Left hindlimb (tissue), 1 donor: ENCODE data around the gene STAB2.

Experiments
- DNase-seq: peaks from one replicate; pipeline ENCODE4 v3.0.0-alpha.2; 2018

STAB2 gene, protein sequence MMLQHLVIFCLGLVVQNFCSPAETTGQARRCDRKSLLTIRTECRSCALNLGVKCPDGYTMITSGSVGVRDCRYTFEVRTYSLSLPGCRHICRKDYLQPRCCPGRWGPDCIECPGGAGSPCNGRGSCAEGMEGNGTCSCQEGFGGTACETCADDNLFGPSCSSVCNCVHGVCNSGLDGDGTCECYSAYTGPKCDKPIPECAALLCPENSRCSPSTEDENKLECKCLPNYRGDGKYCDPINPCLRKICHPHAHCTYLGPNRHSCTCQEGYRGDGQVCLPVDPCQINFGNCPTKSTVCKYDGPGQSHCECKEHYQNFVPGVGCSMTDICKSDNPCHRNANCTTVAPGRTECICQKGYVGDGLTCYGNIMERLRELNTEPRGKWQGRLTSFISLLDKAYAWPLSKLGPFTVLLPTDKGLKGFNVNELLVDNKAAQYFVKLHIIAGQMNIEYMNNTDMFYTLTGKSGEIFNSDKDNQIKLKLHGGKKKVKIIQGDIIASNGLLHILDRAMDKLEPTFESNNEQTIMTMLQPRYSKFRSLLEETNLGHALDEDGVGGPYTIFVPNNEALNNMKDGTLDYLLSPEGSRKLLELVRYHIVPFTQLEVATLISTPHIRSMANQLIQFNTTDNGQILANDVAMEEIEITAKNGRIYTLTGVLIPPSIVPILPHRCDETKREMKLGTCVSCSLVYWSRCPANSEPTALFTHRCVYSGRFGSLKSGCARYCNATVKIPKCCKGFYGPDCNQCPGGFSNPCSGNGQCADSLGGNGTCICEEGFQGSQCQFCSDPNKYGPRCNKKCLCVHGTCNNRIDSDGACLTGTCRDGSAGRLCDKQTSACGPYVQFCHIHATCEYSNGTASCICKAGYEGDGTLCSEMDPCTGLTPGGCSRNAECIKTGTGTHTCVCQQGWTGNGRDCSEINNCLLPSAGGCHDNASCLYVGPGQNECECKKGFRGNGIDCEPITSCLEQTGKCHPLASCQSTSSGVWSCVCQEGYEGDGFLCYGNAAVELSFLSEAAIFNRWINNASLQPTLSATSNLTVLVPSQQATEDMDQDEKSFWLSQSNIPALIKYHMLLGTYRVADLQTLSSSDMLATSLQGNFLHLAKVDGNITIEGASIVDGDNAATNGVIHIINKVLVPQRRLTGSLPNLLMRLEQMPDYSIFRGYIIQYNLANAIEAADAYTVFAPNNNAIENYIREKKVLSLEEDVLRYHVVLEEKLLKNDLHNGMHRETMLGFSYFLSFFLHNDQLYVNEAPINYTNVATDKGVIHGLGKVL (N-terminal part only)

GRCh38 chr12:103586791-103587370 is at the start of gene STAB2:
Gene STAB2, plus strand, starts transcription at chr12:103587273. Its CDS starts 204 bp downstream, at chr12:103587477.
- no peak for DNase-seq

DNA sequence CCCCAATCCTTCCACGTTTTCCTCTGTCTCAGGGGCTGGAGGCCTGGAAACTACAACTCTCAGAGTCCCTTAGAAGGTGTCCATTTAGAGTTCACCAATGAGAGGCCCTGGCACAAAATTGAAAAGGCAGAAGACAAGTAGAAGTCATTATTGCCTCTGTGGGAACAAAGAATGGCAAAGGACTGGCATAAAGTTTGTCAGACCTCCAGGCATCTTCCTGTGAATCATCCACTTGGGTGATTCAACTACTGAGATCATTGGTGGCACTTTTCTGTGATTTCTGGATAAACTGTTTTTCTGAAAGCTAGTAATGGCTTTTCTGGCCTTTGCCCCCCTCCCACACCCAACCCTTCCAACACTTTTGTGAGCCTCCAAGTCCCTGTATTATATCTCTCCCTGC is 48.7 kb upstream of the STAB2 start:
- no peak for DNase-seq

DNA sequence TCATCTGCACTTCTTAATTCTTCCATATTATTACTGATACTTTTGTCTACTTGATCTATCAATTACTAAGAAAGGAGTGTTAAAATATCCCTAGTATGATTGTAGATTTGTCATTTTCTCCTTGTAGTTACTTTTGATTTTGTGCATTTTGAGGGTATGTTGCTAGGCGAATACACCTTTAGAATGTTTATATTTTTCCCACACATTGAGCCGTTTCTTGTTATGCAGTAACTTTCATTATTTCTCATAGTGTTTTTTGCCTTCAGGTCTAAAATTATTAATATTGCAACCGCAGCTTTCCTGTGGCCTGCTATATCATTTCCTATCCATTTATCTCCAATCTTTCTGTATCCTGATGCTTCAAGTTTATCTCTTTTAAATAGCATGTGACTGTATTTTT is 46.8 kb upstream of the STAB2 start:
- DNase-seq = no peak

DNA sequence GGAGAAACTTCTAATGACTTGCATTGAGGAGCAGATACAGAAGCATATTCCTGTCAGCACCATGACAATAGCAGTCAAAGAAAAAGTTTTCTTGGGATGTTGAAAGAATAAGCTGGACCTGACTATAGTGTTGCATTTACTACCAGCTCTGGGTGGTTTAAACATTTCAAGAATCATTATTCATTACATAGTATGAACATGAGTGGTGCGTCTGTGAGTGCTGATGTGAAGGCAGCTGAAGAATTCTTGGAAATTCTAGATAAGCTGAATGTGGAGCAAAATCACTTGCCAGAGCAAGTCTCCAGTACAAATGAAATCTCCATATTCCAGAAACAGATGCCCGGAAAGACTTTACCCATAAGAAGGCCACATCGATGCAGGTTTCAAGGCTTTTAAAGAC is 45.0 kb upstream of the STAB2 start:
- no peak for DNase-seq

- DNase-seq = no peak
Observed at GRCh38 chr12:103546959-103547358, 40.1 kb upstream of the STAB2 start.

DNA sequence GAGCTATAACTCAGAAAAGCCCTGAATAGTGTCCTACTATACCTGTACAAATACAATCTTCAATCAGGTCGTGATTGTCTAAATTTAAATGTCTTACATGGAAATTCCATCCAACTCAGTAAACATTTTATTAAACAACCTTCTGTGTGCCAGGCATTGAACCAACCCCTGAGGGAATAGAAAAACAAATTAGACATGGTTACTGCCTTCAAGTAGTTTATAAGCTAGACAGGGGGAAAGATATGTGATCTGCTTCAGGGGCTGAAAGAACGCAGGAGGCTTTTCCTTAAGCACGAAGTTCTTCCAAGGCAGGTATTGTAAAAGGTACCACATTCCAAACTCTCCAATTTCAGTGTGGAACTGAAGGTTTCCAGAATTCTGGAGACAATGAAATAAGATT is 39.7 kb upstream of the STAB2 start:
- DNase-seq = no peak

DNA sequence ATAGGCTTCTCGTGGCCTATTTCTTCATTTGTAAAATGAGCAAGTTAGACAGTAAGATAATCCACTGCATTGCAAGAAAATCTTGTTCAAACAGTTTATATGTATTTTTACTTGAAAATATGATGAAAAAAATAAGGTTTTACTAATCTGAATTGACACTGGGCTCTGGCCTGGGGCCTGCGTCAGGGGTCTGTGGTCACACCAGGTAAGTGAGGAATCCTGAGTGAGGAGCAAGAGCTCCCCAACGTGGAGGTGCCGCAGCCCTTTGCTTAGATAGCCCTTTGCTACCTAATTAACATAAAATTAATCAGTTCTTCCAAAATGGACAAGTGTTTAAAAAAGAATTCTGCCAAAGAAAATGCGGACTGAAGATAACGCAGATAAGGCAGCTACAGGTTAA is 39.1 kb upstream of the STAB2 start:
- DNase-seq = no peak

DNA sequence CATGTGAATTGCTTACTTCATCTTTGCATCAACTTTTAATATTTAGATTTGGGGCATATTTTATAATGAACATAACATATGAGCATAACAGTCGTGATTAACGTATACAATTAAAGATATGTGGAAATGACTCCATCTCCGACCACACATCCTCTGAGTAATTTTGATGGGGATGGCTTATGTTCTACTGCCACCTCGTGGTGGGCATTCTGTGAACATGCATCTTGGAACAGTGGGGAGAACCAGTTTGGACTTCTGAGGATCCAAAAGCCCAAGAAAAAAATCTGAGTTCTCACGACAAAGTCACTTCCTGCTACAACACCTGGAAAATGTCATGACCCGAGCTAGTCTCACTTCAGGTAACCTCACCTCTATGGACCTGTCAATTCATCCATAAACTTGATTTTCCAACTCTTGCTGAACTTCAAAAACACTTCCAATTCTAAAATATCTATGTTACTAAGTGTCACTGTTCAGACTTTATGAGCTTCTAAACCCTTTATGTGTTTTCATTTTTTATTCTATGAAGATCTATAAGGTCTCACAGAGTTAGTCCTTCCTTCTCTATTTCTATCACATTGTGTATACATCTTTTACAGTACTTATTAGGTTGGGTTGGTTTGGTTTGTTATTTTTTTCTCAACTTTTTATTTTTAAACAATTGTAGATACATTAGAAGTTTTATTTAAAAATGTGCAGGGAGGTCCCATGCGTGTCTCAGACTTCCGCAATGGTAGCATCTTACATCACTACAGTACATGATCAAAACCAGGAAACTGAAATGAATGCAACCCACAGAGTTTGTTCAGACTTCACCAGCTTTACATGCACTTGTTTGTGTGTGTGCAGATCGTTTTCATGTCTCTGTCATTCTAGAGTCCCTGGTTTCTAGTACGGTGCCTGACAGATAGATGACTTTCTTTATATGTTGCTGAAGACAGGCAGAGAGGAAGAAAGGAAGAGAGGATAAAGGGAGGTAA is 38.2 kb upstream of the STAB2 start:
- DNase-seq = no peak

DNA sequence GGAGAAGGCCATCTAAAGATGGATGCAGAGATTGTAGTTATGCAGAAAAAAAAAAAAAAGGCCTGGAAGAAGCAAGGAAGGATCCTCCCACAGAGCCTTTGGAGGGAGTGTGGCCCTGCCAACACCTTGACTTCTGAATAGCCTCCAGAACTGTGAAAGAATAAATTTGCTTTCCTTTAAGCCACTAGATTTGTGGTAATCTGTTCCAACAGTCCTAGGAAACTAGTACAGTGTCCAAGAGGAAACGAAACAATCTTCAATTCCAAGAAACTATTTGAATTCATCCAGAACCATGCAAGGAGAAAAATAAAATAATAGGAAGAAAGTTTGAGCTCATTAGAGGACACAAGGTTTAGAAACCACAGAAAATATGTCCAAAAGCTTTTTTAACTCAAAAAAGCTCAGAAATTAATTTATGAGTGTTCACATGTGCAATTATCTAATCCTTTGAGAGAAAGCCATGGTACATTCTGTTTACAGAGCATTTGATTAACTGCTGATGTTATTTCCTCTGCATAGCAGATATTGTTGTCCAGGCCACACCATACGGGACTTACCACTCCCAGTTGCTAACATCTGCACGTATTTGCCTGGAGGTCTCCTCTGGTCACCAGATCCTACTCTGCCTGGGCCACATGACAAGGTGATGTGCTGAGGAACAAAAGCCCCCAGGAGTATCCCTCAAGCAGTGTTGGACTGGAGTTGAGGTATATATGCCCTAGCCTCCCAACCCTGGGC is 30.0 kb upstream of the STAB2 start:
- no peak for DNase-seq

- no peak for DNase-seq
Observed at GRCh38 chr12:103557628-103558010, 29.5 kb upstream of the STAB2 start.

DNA sequence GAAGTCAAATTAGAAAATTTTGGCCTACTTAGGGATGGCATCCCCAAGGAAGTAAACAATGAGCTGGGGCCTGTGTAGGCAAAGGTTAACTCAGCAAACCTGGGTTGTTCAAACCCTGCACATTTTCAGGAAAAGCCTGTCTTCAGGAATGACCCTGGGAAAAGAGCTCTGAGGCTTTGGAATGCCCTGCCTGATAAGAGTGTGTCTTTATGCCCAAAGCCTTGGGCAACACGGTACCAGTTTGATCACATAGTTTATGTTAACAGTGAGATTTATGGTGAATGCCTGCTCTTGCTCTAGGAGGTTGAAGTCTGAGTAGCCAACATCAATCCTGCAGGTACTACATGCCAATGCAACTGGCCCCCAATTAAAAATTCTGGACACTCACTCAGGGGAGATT is 28.2 kb upstream of the STAB2 start:
- DNase-seq = no peak

- DNase-seq = no peak
Observed at GRCh38 chr12:103560604-103561101, 26.4 kb upstream of the STAB2 start.

- DNase-seq = no peak
Observed at GRCh38 chr12:103561174-103561573, 25.9 kb upstream of the STAB2 start.

GRCh38 chr12:103566398-103566797 is 20.7 kb upstream of the STAB2 start:
- DNase-seq = no peak

DNA sequence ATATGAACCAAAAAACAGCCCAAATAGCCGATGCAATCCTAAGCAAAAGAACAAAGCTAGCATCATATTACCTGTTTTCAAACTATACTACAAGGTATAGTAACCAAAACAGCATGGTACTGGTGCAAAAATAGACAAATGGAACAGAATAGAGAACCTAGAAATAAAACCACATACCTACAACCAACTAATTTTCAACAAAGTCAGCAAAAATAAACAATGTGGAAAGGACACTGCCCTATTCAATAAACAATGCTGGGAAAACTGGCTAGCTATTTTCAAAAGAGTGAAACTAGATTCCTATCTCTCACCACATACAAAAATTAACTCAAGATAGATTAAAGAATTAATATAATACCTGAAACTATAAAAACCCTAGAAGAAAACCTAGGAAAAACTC is 17.8 kb upstream of the STAB2 start:
- DNase-seq = no peak

DNA sequence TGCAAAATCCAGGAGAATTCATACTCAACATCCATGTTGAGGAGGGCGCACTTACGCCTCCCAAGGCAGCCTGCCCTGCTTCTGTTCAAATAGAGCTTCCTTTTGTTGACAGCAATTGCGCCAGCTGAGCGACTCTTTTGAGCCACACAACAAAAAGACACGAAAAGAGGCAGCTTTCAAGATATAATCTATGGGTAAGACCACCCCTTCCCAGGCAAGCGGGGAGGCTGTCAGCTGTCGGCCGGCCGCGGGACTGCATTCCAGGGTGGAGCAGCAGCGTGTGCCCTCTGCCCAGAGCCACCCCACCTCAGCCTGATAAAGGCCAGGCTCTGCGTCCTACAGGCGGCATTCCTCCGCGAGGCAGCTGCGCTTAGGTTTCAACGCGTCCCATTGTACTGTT is 15.8 kb upstream of the STAB2 start:
- peak; percentile 35 for DNase-seq

DNA sequence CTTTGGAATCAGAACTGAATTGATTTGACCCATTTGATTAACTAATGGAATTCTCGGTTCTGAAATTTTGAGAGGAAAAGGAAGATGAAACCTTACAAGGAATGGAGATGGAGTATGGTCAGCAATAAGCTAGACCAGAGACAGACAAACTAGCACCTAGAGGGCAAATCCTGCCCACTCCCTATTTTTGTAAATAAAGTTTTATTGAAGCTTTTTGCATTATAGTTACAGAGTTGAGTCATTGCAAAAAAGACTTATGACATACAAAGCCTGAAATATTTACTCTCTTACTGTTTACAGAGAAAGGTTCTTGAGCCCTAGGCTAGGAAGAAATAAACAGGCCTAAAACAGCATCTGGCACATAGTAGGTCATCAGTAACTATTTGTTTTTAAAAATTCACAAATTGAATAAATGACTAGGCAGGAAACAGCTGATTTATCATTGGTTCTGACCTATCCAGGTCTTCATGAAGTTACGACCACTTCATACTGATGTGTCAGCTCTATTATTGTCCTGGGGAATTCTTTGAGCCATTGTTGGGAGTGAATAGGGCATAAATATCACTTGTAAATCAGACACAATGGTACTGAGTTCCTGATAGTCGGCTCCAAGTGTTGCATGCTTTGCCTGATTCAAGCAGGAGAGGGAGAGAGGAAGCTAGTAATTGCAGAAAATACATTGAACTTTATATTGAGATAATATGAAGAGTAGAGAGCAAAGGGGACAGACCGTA is 14.6 kb upstream of the STAB2 start:
- DNase-seq = no peak

DNA sequence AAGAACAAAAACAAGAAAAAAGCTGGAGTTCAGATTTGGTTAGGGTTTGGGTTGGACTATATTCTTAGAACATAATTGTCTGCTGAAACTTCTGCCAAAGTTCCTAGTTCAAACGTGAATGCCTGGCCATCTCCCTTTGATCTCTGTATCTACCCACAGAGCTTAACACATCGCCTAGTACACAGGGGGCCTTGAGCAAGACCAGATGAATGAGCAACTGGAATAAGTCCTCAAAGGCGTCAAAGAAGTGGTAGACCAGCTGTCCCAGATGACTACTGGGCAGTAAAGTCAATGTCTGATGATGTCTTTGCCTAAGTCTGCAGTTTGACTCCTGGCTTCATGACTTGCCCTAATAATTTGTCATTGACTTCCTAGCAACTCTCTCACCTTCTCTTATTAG is 13.9 kb upstream of the STAB2 start:
- no peak for DNase-seq

GRCh38 chr12:103578926-103579325 is 8.1 kb upstream of the STAB2 start:
- DNase-seq = no peak

GRCh38 chr12:103580026-103580425 is 7.0 kb upstream of the STAB2 start:
- DNase-seq = no peak
